ENCODE data around the gene PREX1.

Gene PREX1

GRCh38 chr20:48635361-48635760, 192.4 kb downstream of the PREX1 start:
- DNase-seq (ENCODE audit: low read depth in 3 of 3), result no peak

- no peak for DNase-seq (ENCODE audit: low read depth in 3 of 3)
Measured at GRCh38 chr20:48634641-48635040, 193.2 kb downstream of the PREX1 start.

GRCh38 chr20:48633620-48634257, 194.1 kb downstream of the PREX1 start:
- no peak for DNase-seq (ENCODE audit: low read depth in 3 of 3)

DNA sequence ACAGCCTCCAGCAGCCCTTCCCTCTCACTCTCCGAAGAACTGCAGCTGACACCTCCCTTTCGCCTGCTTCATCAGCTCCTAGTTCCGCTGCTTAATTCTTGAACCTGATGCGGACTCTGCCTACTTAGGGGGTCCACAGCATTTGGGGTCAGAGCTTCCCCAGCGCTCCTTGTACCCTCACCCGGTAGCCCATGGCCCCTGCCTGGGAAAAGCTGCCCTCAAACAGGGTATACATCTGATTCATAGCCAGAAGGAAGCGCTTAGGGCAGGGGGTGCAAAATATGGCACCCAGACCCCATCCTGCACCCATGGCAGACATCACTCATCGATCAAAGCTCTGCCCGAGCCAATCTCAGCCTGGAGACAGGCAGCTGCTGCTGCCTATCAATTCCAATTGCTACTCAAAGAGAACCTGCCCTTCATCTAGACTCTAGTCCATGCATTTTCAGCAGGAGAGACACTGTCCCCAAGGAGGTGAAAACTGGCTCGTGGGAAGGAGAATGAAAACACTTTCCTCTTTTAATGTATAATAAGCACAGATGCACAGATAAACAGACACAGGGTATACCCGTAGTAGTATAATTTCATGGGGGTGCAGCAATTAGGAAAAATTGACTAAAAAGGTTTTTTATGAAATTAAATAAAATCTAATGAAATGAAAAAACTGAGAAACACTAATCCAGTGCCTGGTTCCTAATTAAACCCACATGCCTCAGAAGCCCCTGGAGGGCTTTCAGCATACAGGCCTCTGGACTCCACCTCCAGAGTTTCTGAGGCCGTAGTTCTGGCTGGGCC, 194.8 kb downstream of the PREX1 start:
- no peak for DNase-seq (ENCODE audit: low read depth in 3 of 3)

GRCh38 chr20:48632017-48632824, 195.6 kb downstream of the PREX1 start:
- no peak for DNase-seq (ENCODE audit: low read depth in 3 of 3)

DNA sequence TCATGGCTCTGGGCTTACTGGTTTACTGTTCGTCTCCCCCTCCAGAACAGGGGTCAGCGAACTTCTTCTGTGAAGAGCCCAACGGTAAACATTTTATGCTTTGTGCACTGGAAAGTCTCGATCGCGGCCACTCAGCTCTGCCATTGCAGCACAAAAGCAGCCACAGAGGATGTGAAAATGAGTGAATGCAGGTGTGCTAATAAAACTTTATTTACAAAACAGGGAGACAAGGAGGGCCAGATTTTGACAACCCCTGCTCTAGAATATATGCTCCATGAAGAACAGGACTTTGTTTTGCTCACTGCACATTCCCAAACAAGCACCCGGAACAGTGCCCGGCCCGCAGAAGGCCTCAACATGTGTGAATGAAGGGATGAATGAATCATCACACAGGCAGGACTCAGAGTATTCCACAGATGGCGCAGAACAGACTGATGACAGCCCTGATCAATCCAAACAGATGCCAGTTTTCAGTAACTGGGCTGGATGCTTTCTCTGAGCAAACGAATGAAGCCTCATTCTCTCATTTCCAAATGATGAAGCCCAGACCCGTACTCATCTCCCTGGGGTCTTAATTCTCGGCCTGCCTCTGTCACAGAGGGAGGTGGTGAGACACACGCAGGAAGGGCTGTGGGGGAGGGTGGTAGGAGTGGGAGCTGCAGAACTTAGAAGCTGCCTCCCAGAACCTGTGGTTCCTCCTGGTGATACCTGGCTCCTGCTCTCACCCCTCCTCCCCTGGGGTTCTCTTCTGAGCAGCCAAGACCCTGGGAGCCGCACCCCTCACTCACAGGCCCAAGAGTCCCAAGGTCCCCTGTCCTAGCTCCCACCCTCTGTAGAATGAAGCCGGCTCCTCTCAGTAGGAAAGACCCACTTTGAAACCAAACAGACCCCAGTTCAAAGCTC, 196.4 kb downstream of the PREX1 start:
- DNase-seq (ENCODE audit: low read depth in 3 of 3), result no peak

- DNase-seq (ENCODE audit: low read depth in 3 of 3), result no peak
Measured at GRCh38 chr20:48630342-48631075, 197.3 kb downstream of the PREX1 start.

GRCh38 chr20:48629960-48630315, 197.9 kb downstream of the PREX1 start:
- no peak for DNase-seq (ENCODE audit: low read depth in 3 of 3)

GRCh38 chr20:48629069-48629959, 198.5 kb downstream of the PREX1 start:
- no peak for DNase-seq (ENCODE audit: low read depth in 3 of 3)

DNA sequence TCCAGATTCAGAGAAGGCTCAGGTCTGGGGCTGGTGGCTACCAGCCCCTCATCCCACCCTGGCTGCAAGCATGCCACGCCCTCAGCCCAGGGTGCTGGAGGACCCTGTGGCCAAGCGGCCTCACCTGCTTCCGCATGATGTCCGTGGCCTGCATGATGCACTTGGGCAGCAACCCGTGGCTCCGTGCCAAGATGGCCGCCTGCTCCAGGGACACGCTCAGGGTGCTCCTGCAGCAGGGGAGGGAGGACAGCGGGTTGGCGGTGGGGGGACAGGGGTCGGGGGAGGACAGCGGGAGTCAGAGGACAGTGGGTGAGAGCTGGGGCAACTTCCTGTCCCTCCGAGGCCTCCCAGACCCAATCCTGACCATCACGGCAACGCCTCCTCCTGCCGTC, 200.1 kb downstream of the PREX1 start:
- DNase-seq (ENCODE audit: low read depth in 3 of 3), result no peak

GRCh38 chr20:48626938-48627736, 200.7 kb downstream of the PREX1 start:
- no peak for DNase-seq (ENCODE audit: low read depth in 3 of 3)

DNA sequence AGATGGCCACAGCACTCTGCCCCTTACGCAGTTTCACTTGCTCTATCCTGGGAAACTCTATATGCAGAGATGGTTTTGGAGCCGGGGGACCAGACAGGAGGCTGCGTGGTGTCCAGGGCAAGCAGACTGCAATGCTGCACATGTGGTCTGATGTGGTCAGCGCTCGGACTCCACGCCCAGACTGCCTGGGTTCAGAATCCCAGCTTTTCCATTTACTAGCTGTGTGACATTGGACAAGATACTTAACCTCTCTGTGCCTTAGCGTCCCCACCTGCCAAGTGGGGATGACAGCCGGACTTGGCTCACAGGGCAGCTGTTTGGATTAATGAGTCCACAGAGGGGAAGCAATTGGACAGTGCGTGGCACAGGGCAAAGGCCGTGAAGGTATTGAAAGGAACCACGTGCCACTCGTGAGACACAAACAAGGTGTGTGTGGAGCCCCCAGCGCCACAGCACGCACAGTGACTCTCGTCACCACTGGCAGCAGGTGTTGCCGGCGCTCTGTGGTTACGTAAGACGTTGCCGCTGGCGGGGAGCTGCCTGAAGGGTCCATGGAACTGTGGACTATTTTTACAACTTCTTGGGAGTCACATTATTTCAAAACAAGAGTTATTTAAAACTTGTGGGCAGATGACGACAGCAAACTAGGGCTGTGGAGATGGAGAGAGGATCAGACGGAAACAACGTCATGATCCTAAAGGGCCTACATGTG, 201.4 kb downstream of the PREX1 start:
- DNase-seq (ENCODE audit: low read depth in 3 of 3), result no peak

DNA sequence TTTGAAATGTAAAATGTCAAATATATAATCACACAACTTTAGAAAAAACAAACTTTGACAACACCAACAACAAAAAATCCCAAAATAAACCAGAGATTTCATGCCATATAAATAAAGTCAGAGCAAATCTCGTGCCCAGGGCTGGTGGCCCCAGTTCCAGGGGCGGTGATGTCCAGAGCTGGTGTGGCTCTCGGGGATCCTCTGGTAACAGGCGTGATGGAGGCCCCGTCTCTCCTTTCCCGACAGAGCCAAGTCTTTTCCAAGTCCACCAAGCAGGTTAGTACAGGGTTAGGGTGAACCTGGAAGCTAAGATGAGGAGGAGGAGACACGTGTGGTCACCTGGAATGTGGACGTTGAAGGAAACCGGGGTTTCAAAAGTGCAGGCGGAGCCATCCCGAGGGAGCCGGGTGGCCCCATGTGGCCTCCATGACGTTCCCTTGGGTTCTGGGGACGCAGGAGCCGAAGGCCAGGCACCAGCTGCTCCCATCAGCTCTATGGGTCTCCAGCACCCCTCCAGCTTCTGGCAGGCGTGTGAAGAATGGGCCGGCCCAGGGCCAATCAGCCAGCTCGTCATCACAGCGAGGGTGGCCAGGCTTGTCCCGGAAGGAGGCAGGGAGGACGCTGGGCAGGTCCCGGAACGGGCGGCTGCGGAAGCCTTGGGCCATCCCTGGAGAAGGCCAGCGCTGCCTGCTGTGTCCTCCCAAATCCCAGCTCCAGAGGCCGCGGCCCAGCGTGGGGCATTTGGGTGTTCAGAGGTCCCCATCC, 202.5 kb downstream of the PREX1 start:
- no peak for DNase-seq (ENCODE audit: low read depth in 3 of 3)

- DNase-seq (ENCODE audit: low read depth in 3 of 3), result no peak
Measured at GRCh38 chr20:48624315-48625020, 203.3 kb downstream of the PREX1 start.

GRCh38 chr20:48623906-48624265, 203.9 kb downstream of the PREX1 start:
- DNase-seq (ENCODE audit: low read depth in 3 of 3), result no peak

- DNase-seq (ENCODE audit: low read depth in 3 of 3), result no peak
Measured at GRCh38 chr20:48623176-48623905, 204.5 kb downstream of the PREX1 start.

Measured in stimulated activated CD4-positive, alpha-beta T cell treated with anti-CD3 and anti-CD28 coated beads, TNF-alpha, amount 100 ng/mL, for 48 hours (primary cell).